NCI-H2081 treated with DMSO at 0.1 percent for 48 hours (cell line): ENCODE data around the gene TBC1D13.
"Not testable (repeated sequence)": the region's sequence is repeated elsewhere in the genome, so short reads cannot be mapped to it uniquely, and the experiment has no call there.

Experiments used
- DNase-seq: peaks from one replicate; lab custom pipeline; 2025; lab: John Stamatoyannopoulos, UW

The TBC1D13 gene

GRCh38 chr9:128785427-128785826 is 1.6 kb upstream of the TBC1D13 start:
- no peak for DNase-seq

GRCh38 chr9:128787659-128788058 is 606 bp downstream of the TBC1D13 start:
- no peak for DNase-seq

- DNase-seq: no peak
Measured at GRCh38 chr9:128788445-128788844, 1.4 kb downstream of the TBC1D13 start.

GRCh38 chr9:128790536-128790935 is 3.5 kb downstream of the TBC1D13 start:
- no peak for DNase-seq

GRCh38 chr9:128792134-128792533 is 5.1 kb downstream of the TBC1D13 start:
- no peak for DNase-seq

GRCh38 chr9:128792978-128793686 is 6.1 kb downstream of the TBC1D13 start:
- no peak for DNase-seq

- not testable (repeated sequence) for DNase-seq
Measured at GRCh38 chr9:128794961-128795360, 7.9 kb downstream of the TBC1D13 start.

GRCh38 chr9:128798896-128799295 is 11.8 kb downstream of the TBC1D13 start:
- no peak for DNase-seq

- DNase-seq: no peak
Measured at GRCh38 chr9:128800061-128800460, 13.0 kb downstream of the TBC1D13 start.

- DNase-seq: no peak
Measured at GRCh38 chr9:128802482-128802881, 15.4 kb downstream of the TBC1D13 start.

GRCh38 chr9:128805661-128806060 is 18.6 kb downstream of the TBC1D13 start:
- no peak for DNase-seq

- DNase-seq: no peak
Measured at GRCh38 chr9:128807827-128808226, 20.8 kb downstream of the TBC1D13 start.

GRCh38 chr9:128808543-128808942 is 21.5 kb downstream of the TBC1D13 start:
- DNase-seq: no peak

GRCh38 chr9:128809036-128809599 is 22.1 kb downstream of the TBC1D13 start:
- DNase-seq: no peak

- no peak for DNase-seq
Measured at GRCh38 chr9:128809831-128810230, 22.8 kb downstream of the TBC1D13 start.

- no peak for DNase-seq
Measured at GRCh38 chr9:128810873-128811272, 23.8 kb downstream of the TBC1D13 start.

GRCh38 chr9:128818099-128818838 is 31.2 kb downstream of the TBC1D13 start, which contains the start of gene ENDOG:
ENDOG (plus strand) TSS chr9:128818500; CDS start chr9:128818685, 185 bp downstream.
- DNase-seq: peak; percentile 87

GRCh38 chr9:128818839-128819715 is 32.0 kb downstream of the TBC1D13 start:
- DNase-seq: no peak

- no peak for DNase-seq
Measured at GRCh38 chr9:128819716-128820664, 32.9 kb downstream of the TBC1D13 start.

GRCh38 chr9:128820665-128821583 is 33.9 kb downstream of the TBC1D13 start:
- no peak for DNase-seq
